ENCODE results near the gene ZBTB16. TPM values are rescaled to one million over a fixed set of nuclear protein-coding genes. Genes with fewer than 3 reads are reported as not detected.

ZBTB16 gene
- total and polyA plus RNA-seq, 2 of the 4 experiments (the other 2 are of a cell fraction): not detected

GRCh38 chr11:114182471-114183043 is 123.0 kb downstream of the ZBTB16 start:
- Histone ChIP-seq H3K9me1 (ENCODE audit: insufficient read depth, low read length) (no peaks in the 10 kb centered on the region), H3K23ac (ENCODE audit: low read depth, low read length) (no peak overlapping the region), H2AK9ac (replicated peaks; ENCODE audit: low read depth, low read length, poor library complexity) (no peak overlapping the region), H3K4me3 (ENCODE audit: insufficient read depth, low read depth, low read length) (no peak overlapping the region), H3K9ac (ENCODE audit: low read depth, low read length) (no peak overlapping the region), H2BK120ac (ENCODE audit: low read depth, low read length) (no peak overlapping the region), H2BK20ac (ENCODE audit: low read depth, low read length) (no peak overlapping the region), H3K4me1 (ENCODE audit: control insufficient read depth, insufficient read depth, low read length) (no peaks in the 10 kb centered on the region; the same call in 1 of the 2 replicates), H2AFZ (replicated peaks; ENCODE audit: low read length, poor library complexity) (no peak overlapping the region), H2BK15ac (ENCODE audit: low read depth, low read length) (no peak overlapping the region), H4K91ac (ENCODE audit: insufficient read depth, low read depth, low read length) (no peak overlapping the region), H3K27me3 (ENCODE audit: control insufficient read depth, insufficient read depth, low read length) (peaks cover 52% of the 10 kb centered on the region), H3K56ac (ENCODE audit: extremely low read depth, insufficient read depth, low read length) (no peak overlapping the region), H3K27ac (ENCODE audit: insufficient read depth, low read length) (no peak overlapping the region), H3K9me3 (ENCODE audit: control insufficient read depth, insufficient read depth, low read length) (no peaks in the 10 kb centered on the region), H2AK5ac (ENCODE audit: low read depth, low read length) (no peak overlapping the region), H3K79me1 (ENCODE audit: low read depth in 1 of 2, low read length in 2 of 2) (no peaks in the 10 kb centered on the region), H2BK5ac (ENCODE audit: low read depth, low read length, poor library complexity, severe bottlenecking) (no peak overlapping the region), H3K14ac (replicated peaks; ENCODE audit: low read depth, low read length) (no peak overlapping the region), H4K5ac (ENCODE audit: low read depth, low read length) (no peak overlapping the region), H4K8ac (ENCODE audit: low read depth in 2 of 2, low read length in 2 of 2) (no peak overlapping the region), H3K4me2 (ENCODE audit: low read depth, low read length) (no peak overlapping the region), H3K4ac (ENCODE audit: low read depth, low read length) (no peak overlapping the region), H4K20me1 (ENCODE audit: insufficient read depth, low read length) (no peaks in the 10 kb centered on the region), H3K18ac (ENCODE audit: low read depth, low read length) (no peak overlapping the region), H3K36me3 (ENCODE audit: control insufficient read depth, insufficient read depth, low read length) (no peaks in the 10 kb centered on the region)
- ATAC-seq (ENCODE audit: low read depth) (no peak), DNase-seq (no peak)
- TF ChIP-seq, protein P1, sequence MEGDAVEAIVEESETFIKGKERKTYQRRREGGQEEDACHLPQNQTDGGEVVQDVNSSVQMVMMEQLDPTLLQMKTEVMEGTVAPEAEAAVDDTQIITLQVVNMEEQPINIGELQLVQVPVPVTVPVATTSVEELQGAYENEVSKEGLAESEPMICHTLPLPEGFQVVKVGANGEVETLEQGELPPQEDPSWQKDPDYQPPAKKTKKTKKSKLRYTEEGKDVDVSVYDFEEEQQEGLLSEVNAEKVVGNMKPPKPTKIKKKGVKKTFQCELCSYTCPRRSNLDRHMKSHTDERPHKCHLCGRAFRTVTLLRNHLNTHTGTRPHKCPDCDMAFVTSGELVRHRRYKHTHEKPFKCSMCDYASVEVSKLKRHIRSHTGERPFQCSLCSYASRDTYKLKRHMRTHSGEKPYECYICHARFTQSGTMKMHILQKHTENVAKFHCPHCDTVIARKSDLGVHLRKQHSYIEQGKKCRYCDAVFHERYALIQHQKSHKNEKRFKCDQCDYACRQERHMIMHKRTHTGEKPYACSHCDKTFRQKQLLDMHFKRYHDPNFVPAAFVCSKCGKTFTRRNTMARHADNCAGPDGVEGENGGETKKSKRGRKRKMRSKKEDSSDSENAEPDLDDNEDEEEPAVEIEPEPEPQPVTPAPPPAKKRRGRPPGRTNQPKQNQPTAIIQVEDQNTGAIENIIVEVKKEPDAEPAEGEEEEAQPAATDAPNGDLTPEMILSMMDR (conservative IDR thresholded peaks at IDR 0.05; ENCODE audit: low read depth, low read length): no peak
- TF ChIP-seq MXI1 (IDR thresholded peaks at IDR 0.05; ENCODE audit: borderline replicate concordance, low read depth, low read length) (no peak), POLR2A (IDR thresholded peaks at IDR 0.05; ENCODE audit: low read depth, low read length) (no peak), USF2 (IDR thresholded peaks at IDR 0.05; ENCODE audit: low read depth, low read length) (no peak), RAD21 (IDR thresholded peaks at IDR 0.05; ENCODE audit: low read length) (no peak), NFE2L2 (IDR thresholded peaks at IDR 0.05; ENCODE audit: low read depth, low read length) (no peak), RCOR1 (IDR thresholded peaks at IDR 0.05; ENCODE audit: insufficient replicate concordance, low read length) (no peak), MAZ (IDR thresholded peaks at IDR 0.05; ENCODE audit: borderline replicate concordance, low read depth, low read length) (no peak), FOS (IDR thresholded peaks at IDR 0.05; ENCODE audit: low read depth, low read length) (no peak), ELK1 (IDR thresholded peaks at IDR 0.05; ENCODE audit: borderline replicate concordance, low read depth, low read length) (no peak), MAFK (IDR thresholded peaks at IDR 0.05; ENCODE audit: low read depth, low read length) (no peak), BHLHE40 (IDR thresholded peaks at IDR 0.05; ENCODE audit: low read depth, low read length) (no peak)
- in situ Hi-C loops (cut with MboI; ENCODE audit: low sequenced_read_pairs) (no loop called here), intact Hi-C loops (cut with micrococcal nuclease) (no loop called here), dilution Hi-C loops (cut with HindIII; ENCODE audit: low sequenced_read_pairs, unreplicated experiment) (no loop called here)
- no CpG with 5 or more reads among the region's 11 CpGs for WGBS, 2 experiments (ENCODE audit: extremely low coverage in 2 of 2, insufficient read length in 1 of 2)
- no TSS peak for BruUV-seq (replicated peaks)
- POLR2A ChIA-PET (ENCODE audit: unreplicated experiment): no interaction called here
- CTCF ChIA-PET: no interaction called here

Measured in IMR-90 (cell line).